ENCODE data around the gene TRAPPC13.
"Not testable (repeated sequence)": the region's sequence is repeated elsewhere in the genome, so short reads cannot be mapped to it uniquely, and the experiment has no call there.

The TRAPPC13 gene, protein sequence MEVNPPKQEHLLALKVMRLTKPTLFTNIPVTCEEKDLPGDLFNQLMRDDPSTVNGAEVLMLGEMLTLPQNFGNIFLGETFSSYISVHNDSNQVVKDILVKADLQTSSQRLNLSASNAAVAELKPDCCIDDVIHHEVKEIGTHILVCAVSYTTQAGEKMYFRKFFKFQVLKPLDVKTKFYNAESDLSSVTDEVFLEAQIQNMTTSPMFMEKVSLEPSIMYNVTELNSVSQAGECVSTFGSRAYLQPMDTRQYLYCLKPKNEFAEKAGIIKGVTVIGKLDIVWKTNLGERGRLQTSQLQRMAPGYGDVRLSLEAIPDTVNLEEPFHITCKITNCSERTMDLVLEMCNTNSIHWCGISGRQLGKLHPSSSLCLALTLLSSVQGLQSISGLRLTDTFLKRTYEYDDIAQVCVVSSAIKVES

GRCh38 chr5:65624571-65625555, at the start of gene TRAPPC13, which contains the start of gene SHLD3:
TSS of gene TRAPPC13 (plus strand) at chr5:65625027. CDS start at chr5:65625061, 34 bp downstream.
TSS of gene SHLD3 (plus strand) at chr5:65625027. CDS start at chr5:65629588, 4,561 bp downstream.
- peak; percentile 78 for DNase-seq

- DNase-seq: no peak
These were observed 47.7 kb upstream of the TRAPPC13 start for GRCh38 chr5:65577141-65577540.

DNA sequence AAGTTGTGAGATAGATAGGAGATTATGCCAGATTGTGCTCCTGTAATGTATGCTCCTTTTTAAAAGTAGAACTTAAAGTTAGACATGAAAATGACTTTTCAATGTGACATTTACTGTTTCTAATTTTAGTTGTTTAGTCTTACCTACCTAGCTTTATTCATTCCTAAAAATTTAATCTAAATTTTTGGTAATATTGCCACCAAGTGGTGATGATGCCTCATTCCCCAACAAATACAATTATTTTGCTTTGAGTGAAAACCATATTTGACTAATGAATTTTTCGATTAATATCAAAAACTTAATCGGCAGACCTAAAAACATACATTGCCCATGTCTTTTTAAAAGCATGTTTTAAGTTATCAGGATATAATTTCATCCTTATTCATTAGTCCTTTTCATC, 36.1 kb upstream of the TRAPPC13 start:
- no peak for DNase-seq

DNA sequence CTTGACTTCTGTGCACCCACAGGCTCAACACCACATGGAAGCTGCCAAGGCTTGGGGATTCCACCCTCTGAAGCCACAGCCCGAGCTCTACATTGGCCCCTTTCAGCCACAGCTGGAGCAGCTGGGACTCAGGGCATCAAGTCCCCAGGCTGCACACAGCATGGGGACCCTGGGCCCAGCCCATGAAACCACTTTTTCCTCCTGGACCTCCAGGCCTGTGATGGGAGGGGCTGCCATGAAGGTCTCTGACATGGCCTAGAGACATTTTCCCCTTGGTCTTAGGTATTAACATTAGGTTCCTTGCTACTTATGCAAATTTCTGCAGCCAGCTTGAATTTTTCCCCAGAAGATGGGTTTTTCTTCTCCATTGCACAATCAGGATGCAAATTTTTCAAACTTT, 23.1 kb upstream of the TRAPPC13 start:
- not testable (repeated sequence) for DNase-seq

DNA sequence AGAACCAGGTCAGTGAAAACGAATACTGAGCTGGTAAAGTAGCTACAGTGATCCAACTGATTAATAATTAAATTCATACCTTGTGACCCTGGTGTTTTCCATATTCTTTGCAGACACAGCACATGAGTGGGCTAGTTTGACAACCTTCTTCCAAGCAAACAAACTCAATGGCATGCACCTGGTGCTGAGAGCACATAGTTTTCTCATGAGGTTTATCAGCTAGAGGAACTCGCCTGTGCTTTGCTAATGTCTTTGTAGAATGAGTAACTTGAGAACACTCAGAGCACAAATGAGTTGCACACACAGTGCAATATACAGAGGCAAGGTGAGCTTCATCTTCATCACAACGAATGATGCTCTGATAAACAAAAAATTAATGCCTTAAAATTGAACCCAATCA, 13.3 kb upstream of the TRAPPC13 start:
- DNase-seq: peak; percentile 11

DNA sequence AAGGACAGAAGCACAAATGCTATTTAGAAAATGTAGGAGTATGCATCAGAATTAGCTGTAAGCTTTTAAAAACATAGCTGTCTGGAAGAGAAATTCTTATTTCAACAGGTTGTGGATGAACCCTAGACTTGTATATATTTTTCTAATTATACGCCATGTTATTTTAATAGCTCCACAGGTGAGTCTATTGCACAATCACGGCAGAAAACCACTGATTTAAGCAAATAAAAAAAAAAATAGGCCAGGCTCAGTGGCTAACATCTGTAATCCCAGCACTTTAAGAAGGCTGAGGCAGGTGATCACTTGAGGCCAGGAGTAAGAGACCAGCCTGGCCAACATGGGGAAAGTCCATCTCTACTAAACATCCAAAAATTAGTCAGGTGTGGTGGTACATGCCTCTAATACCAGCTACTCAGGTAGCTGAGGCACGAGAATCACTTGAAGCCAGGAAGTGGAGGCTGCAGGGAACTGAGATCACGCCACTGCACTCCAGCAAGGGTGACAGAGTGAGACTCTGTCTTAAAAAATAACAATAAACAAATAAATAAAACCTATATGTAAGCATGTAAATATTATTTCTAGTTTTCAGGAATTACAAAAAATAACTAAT, 12.4 kb upstream of the TRAPPC13 start:
- DNase-seq: no peak

- DNase-seq: no peak
These were observed 4.8 kb upstream of the TRAPPC13 start for GRCh38 chr5:65620021-65620420.

GRCh38 chr5:65621961-65622360, 2.9 kb upstream of the TRAPPC13 start:
- not testable (repeated sequence) for DNase-seq

GRCh38 chr5:65623482-65623881, 1.3 kb upstream of the TRAPPC13 start:
- DNase-seq: no peak

DNA sequence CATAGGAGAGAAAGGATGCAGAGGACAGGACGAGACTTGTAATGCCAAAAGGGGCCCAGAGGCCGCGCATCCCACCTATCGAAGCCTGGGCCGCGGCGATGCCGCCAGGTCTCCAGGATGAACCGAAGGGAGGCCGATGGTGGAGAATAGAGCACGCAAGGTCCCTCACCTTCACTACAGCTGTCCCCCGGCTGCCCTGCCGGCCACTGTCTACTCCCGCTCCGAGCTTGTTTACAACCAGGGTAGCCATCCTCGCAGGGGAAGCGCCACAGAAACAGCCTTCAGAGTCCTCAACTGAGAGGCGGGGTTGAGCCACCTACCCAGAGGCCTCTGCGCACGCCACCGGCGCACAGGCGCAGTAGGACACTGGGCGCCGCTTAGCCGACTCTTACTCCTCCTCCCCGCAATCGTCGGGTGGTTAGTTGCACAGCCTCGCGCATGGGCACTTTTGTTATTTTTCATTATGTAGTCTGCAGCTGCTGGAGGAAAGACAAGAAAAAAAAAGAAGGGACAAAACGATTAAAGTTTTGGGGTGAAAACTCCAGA, 729 bp upstream of the TRAPPC13 start, which contains the start of gene TRIM23:
Gene TRIM23 (minus strand): TSS at position 309 of the 546 bp plus-strand sequence. CDS start 59 bp downstream, at position 250.
- peak; percentile 78 for DNase-seq

GRCh38 chr5:65625743-65626142, 916 bp downstream of the TRAPPC13 start:
- DNase-seq: peak; percentile 7

GRCh38 chr5:65630981-65631380, 6.2 kb downstream of the TRAPPC13 start:
- DNase-seq: no peak

DNA sequence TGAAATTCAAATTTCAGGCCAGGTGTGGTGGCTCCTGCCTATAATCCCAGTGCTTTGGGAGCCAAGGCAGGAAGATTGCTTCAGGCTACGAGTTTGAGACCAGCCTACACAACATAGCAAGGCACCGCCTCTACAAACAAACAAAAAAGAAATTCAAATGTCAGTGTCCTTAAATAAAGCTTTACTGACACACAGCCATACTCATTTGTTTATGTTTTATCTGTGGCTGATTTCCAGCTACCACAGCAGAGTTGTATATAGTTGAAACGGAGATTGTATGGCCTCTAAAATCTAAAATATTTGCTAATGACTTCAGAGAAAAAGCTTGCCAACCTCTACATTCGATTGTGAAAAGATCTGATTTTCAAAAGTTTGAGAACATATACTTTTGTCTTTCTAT, 15.4 kb downstream of the TRAPPC13 start:
- DNase-seq: no peak

DNA sequence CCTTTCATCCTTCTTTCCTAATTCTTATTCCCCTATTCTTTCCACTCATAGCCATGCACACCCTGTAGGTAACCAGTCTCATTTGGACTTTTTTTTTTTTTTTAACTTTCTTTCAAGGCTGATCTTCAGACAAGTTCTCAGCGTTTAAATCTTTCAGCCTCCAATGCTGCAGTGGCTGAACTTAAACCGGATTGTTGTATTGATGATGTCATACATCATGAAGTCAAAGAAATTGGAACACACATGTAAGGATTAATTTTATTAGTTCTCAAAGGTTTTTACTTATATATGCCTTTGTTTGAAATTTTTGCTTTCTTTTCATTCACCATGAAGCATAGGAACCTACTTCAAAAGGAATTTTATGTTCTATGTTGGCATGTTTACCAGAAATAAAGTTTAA, 22.1 kb downstream of the TRAPPC13 start:
- no peak for DNase-seq

- DNase-seq: no peak
These were observed 23.1 kb downstream of the TRAPPC13 start for GRCh38 chr5:65647941-65648340.

GRCh38 chr5:65651144-65651543, 26.3 kb downstream of the TRAPPC13 start:
- no peak for DNase-seq

DNA sequence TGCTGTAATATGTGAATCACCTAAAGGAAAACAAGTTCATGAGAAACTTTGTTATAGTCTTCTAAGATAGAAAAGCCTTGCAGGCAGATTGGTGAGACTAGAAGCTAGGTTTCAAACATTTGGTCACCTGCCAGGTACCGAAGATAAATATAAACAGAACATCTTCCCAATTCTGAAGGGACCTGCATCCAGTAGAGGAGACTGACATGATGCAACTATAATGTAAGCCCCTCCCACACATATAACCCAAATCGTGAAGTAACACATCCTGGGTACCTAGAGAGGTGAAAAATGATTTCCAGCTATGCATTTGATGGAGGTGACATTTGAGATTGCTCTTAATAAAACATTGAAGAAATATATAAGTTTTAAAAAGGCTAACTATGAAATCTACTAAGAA, 29.9 kb downstream of the TRAPPC13 start:
- DNase-seq: no peak

DNA sequence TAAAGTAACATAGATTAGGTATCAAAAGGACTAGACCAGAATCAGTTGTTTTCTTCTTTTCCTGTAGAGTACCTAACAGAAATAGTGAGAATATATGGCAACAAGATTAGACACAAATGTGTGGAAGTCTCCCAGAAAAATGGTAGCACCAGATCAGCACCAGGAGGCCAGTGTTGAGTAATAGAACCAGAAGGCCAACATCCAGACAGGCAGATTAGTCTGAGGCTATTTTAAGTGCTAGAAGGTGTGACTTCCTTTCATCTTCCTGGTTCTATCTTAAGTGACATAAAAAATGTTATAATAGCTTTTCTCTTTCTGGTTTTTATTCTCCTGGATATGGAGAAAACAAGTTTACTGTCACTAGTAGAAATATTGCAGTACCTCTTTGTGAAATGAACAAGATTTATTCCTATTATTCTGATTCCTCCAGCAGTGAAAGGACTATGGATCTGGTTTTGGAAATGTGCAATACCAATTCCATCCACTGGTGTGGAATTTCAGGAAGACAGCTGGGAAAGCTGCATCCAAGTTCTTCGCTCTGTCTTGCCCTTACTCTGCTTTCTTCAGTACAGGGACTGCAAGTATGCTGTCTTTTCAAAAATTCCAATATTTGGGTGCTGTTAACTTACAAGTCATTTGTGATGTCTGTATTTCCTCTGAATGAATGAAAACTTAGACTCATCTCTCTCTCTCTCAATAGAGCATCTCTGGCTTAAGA, 39.1 kb downstream of the TRAPPC13 start:
- DNase-seq: no peak

DNA sequence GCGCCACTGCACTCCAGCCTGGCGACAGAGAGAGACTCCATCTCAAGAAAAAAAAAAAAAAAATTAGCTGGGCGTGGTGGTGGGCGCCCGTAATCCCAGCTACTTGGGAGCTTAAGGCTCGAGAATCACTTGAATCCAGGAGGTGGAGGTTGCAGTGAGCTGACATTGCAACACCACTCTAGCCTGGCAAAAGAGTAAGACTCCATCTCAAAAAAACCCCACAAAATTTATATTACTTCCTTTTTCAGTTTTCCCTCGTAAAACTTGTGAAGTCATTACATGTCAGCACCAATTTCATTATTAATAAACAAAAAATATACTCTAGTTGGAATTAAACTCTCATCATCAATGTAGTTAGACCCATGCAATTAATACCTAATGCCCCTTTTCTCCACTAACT, 43.9 kb downstream of the TRAPPC13 start:
- DNase-seq: no peak

- DNase-seq: no peak
These were observed 48.0 kb downstream of the TRAPPC13 start for GRCh38 chr5:65672796-65673195.

DNA sequence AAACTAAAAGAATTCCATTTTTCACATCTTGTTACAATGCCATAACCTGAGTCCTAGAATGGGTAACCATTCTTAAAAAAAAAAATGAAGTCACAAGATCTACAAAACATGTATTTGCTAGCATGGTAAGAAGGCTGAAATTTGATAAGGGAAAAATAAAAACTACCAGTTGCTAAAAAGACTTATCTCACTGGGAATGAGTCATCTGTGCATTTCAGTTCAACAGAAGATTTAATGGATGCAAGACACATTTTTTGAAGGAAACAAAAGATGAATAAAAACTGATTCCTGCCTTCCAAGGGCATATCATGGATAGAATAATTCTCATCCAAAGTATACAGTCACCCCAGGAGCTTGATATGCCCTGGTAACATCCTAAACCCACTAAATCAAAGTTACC, 49.9 kb downstream of the TRAPPC13 start:
- DNase-seq: no peak

- DNase-seq: not testable (repeated sequence)
These were observed 51.2 kb downstream of the TRAPPC13 start for GRCh38 chr5:65676056-65676455.
